NCI-H526 treated with DMSO at 0.1 percent for 48 hours (cell line): Measurements from ENCODE around the gene NFAT5.
"Not testable (repeated sequence)": the region's sequence is repeated elsewhere in the genome, so short reads cannot be mapped to it uniquely, and the experiment has no call there.

ENCODE experiments used
- DNase-seq: peaks from one replicate; lab custom pipeline; 2025; lab: John Stamatoyannopoulos, UW

The NFAT5 gene

GRCh38 chr16:69706256-69706974, 140.6 kb downstream of the NFAT5 start:
- no peak for DNase-seq

GRCh38 chr16:69706975-69707340, 141.2 kb downstream of the NFAT5 start:
- no peak for DNase-seq

GRCh38 chr16:69707920-69708683, 142.3 kb downstream of the NFAT5 start:
- DNase-seq, result no peak

- DNase-seq, result peak; percentile 22
These were observed 143.8 kb downstream of the NFAT5 start for GRCh38 chr16:69709456-69710084.

- no peak for DNase-seq
These were observed 145.5 kb downstream of the NFAT5 start for GRCh38 chr16:69711115-69711740.

GRCh38 chr16:69712277-69712676, 146.5 kb downstream of the NFAT5 start:
- no peak for DNase-seq

GRCh38 chr16:69712914-69713581, 147.3 kb downstream of the NFAT5 start:
- no peak for DNase-seq

GRCh38 chr16:69717066-69717465, 151.3 kb downstream of the NFAT5 start:
- DNase-seq, result no peak

GRCh38 chr16:69718111-69718764, 152.5 kb downstream of the NFAT5 start:
- DNase-seq, result no peak

GRCh38 chr16:69720822-69721430, 155.2 kb downstream of the NFAT5 start:
- DNase-seq, result no peak

- DNase-seq, result no peak
These were observed 155.7 kb downstream of the NFAT5 start for GRCh38 chr16:69721441-69721957.

- no peak for DNase-seq
These were observed 158.7 kb downstream of the NFAT5 start for GRCh38 chr16:69724414-69724873.

GRCh38 chr16:69724981-69725479, 159.3 kb downstream of the NFAT5 start:
- peak; percentile 40 for DNase-seq

- no peak for DNase-seq
These were observed 159.9 kb downstream of the NFAT5 start for GRCh38 chr16:69725480-69726312.

- DNase-seq, result peak; percentile 63
These were observed 160.7 kb downstream of the NFAT5 start, which contains the start of gene NQO1 for GRCh38 chr16:69726313-69727060. Gene NQO1 (minus strand): TSS chr16:69726560. CDS start chr16:69726439, 121 bp downstream.

- no peak for DNase-seq
These were observed 162.1 kb downstream of the NFAT5 start for GRCh38 chr16:69727916-69728270.

GRCh38 chr16:69729030-69729429, 163.3 kb downstream of the NFAT5 start:
- not testable (repeated sequence) for DNase-seq

- not testable (repeated sequence) for DNase-seq
These were observed 165.5 kb downstream of the NFAT5 start for GRCh38 chr16:69731280-69731679.

- no peak for DNase-seq
These were observed 166.3 kb downstream of the NFAT5 start for GRCh38 chr16:69732101-69732500.
